RPMI7951 (cell line): ENCODE data around the gene PXN. TPM values are rescaled to one million over a fixed set of nuclear protein-coding genes. Genes with fewer than 3 reads are reported as not detected.
"Not testable (repeated sequence)": the region's sequence is repeated elsewhere in the genome, so short reads cannot be mapped to it uniquely, and the experiment has no call there.

Source experiments
- DNase-seq: peaks from one replicate; pipeline ENCODE4 v3.0.0-alpha.2; 2012; ENCODE audit warnings: low read depth
- total RNA-seq: library from RNA; depleted of rRNA; stranded (reverse); fragments of >200 nt; shearing (Covaris generic); gene quantifications from 2 replicates; pipeline ENCODE4 v1.2.3, GENCODE V29; 2014

PXN gene
- total RNA-seq, 1 experiment from 2014 or later: 57.9 TPM

DNA sequence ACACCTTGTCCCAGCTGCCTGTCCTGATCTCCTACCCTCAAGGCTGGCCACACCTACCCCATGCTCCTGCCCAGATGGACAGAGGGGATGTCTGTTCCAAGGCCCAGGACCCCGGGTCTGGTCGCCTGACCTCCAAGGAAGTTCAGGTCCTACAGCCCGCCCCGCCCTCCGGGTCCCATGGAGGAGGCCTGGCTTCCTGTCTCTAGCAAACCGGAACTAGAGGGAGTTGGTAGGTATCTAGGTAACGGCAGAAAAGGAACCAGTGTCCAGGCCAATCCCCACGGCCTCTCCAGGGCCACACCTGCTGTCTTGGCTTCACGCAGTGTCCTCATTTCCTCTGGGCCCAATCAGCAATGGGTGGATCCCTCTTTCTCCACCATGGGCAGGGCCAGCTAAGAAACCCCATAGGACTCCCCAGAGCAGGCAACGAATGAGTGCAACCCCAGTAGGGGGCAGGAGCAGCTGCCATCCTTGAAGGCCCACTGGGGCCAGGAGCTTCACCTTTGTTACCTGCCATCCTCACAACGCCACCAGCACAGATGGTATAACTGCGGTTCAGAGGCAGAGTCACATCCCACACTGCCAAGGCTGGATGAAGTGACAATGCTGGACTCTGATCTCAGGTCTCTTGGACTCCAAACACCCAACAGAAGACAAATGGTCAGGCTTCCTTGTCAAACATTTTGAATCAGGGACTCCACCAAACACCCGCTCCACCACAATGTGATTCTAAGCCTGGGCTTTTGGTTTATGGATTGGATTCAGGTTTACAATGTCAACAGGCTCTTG, 39.5 kb downstream of the PXN start:
- DNase-seq: no peak

DNA sequence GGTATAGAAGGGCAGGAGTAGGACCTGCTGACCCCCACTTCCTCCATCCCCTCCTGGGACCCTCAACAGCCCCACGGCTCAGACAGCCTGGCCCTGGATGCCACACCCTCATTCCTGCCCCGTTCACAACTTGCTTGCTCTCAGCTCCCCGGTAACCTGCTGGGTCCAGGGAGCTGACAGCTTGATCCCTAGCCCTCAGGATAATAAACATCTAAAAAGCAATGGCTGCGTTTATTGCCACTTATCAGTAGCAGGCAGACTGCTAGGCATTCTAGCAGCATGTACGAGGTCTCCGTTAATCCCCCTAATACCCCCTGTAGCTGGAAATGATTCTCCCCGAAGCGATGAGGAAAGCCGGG, 40.4 kb downstream of the PXN start:
- no peak for DNase-seq

DNA sequence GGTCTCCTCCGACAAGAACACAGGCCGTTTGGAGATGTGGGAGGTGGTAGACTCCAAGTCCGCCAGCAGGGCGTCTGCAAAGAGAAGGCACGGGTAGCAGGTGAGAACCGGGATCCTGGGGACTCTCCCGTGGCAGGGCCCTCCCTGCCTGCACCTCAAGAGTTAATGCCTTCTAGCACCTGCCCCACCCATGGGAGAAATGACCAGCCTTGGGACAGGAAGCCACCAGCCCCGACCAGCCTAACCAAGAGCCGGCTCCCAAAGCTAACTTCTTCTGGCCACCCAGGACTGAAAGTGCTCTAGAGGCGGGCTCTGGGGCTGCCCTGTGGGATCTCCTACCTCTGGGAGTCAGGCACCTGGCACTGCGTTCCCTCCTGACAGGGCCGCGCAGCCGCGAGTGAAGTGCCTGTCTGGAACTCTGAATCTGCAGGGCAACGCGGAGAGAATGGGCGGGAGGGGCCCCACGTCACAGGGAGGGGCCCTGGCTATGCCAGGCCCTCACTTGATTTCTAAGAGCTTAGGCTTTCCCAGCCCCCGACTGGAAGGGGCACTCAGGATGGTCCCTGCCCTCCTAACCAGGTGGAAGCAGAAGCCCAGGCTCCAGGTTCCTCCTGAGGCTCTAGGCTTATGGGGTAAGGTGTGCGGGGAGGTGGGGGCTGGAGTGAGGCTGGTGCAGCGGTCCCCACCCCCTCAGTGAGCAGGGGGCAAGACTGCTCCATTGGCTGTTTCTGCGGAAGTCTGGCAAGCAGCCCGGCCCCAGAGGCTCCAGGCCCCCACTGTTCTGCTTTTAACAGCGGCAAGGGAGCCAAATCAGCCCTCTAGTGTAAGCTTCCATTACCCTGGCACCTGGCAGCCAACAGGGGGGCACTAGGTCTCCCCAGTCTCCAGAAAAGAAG, 41.0 kb downstream of the PXN start:
- no peak for DNase-seq

DNA sequence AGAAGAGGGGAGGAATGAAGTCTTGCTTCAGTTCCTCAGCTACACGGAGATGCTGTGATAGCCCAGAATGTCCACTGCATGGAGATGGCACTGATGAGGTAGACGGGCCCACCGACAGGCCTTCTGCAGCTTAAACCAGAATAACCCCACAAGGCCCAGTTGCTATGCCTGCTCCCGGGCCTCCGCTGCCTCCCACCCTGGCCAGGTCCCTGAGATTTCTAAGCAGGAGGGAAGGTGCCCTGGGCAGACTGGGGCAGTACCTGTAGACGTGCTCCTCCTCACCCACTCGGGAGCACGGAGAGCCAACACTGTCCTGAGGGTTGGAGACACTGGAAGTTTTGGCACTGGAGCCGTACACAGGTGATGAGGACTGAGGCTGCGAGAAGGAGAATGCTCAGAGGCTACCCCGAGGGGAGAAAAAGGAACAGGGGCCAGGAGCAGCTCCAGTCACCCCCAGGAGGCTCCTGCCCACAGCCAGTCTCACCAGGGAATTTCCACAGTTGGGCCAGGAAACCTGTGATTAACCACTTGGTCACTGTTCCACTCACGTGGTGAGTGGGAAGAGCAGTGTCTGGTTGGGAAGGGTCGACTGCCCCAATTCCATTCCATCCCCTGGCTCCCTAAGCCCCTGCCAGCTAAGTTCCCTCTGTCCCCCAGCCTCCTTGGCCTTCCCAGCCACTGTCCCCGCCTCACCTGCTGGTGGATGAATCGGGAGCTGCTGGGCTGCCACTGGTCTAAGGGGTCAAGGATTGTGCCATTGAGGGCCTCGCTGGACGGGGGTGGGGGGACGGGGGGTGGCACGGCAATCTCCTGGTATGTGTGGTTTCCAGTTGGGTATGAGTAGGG, 41.8 kb downstream of the PXN start:
- no peak for DNase-seq

DNA sequence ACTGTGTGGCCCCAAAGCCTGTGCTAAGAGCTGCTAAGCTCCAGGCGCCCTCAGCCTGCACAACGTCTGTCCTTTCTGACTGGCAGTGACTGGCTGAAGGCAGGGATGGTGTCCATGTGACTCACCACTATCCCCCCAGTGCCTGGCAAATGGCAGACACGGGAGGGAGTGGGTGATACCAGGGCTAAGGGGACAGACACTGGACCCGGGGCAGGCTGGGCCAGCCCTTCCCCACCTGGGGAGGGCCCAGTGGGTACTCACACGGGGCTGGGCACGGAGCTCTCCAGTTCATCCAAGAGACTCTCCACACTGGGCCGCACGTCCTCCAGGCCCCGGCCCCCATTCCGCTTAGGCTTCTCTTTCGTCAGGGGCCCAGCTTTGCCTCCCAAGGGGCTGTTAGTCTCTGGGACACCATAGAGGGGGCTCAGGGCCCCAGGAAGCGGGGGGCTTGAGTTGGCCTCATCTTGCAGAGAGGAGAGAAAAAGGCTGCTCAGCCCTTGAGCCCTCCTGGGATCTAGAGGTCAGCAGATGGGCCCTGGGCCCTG, 43.2 kb downstream of the PXN start:
- DNase-seq: no peak

DNA sequence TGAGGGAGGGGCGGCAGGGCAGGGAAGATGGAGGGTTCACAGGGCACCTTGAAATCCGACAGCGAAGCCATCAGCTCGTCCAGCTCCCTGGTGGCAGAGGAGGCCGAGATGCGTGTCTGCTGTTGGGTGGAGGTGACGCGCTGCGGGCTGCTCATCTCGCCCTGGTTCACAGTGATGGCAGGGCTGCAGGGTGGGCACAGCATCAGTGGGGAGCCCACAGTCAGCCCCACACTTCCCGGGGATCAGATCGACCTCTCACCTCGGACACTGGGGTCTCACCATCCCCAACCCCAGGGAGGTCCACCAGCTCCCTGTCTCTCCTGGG, 44.0 kb downstream of the PXN start:
- DNase-seq: no peak

DNA sequence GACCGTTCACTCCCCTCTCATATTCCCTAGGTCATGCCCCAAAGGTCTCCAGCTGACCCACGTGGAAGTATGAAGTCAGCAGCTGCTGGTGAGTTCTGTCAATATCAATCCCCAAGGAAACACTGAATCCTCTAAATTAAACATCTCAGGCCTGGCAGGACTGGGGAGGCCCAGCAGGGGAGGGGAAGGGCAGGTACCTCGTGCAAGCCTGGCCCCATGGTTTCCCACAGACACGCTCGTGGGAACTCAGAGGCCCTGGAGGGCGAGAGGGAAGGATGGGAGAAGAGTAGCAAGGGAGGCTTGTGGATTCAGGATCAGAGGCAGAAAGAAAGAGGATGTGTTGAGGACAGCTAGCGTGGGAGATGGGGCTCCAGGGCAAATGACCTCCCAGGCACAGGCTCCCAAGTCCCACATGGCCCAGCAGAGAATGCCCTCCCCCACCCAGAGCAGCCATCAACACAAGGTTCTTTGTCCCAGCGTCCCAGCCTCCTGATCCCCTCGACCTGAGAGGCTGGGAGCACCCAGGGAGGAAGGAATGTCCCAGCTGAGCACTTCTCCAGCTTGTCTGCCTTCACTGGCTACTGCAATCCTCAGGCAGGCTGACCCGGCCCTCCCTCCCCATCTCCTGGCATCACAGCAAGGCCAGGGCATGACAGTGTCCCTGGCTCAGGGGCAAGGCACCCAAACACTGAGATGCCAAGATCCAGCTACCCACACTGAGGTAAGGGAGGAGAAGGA, 44.5 kb downstream of the PXN start:
- DNase-seq: peak; percentile 31

DNA sequence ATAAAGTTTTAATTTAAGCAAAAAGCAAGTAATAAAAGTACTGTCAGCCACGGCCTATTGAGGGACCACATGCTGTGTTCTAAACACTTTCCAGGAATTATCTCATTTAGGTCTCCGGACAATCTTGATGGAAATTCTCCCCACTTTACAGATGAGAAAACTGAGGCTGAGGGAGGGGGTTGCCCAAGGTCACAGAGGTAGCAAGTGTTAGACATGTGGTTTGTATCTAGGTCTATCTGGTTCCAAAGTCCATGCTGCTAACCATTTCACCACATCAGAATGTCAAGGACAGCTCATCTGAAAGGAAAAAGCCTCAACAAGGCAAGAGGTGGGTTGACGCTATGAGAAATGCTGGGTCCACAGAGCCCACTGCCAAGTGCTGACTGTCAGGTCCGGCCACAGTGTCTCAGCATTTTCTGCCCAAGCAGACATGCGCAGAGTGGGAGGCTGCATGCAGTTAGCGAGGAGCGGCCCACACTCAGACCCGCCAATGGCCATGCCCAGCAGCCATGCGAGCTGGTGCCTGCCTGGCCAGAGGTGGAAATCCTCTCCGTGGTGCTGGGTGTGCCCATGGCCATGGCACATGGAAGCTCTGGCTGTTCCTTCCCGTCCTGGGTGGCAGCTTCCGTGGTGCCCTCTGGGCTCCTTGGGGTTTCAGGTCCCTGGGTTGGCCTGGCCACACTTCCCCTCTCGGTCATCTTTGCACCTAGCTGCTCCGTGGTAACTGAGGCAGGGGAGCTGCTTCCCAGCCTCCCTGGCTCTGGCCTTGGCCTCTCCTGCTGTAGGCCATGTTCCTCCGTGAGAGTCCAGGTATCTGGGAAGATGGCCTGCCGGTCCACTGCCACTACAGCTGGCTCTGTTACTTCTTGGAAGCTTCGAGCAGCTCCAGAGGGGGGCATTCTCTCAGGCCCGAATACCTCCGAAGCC, 46.6 kb downstream of the PXN start:
- no peak for DNase-seq

DNA sequence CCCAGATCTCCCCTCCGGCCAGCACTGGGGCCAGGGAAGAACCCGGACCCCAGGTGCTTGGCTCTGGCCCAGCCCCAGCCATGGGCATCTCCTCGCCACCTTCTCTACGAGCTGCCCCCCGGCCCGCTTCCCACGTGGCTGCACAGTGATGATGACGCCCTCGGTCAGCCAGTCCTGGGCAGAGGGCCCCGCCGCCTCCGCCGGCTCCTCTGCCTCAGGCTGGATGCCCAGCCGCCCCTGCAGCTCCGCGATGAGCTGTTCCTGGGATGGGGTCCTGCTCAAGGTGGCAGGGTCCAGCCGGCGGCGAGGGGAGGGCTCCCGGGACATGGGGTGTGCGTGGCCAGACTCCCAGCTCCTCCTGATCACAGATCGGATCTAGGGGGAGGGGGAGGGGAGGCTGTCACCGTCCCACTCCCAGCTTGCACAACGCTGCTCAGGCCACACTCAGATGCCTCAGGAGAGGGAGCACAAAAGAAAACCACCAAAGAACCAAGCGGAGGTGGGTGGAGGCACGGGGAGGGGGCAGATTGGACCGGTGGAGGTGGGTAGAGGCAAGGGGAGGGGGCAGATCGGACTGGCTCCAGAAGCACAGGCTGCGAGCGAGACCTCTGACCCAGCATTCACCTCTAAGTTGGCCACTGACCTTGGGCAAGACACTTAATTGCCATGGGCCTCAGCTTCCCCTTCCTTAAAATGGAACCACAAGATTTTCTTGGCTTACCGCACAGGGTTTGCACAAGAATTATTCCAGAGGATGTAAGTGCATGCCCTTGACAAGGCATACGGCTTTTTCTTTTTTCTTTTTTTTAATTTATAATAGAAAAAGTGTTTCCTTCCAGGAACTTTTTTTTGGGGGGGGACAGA, 48.6 kb downstream of the PXN start:
- DNase-seq: no peak

DNA sequence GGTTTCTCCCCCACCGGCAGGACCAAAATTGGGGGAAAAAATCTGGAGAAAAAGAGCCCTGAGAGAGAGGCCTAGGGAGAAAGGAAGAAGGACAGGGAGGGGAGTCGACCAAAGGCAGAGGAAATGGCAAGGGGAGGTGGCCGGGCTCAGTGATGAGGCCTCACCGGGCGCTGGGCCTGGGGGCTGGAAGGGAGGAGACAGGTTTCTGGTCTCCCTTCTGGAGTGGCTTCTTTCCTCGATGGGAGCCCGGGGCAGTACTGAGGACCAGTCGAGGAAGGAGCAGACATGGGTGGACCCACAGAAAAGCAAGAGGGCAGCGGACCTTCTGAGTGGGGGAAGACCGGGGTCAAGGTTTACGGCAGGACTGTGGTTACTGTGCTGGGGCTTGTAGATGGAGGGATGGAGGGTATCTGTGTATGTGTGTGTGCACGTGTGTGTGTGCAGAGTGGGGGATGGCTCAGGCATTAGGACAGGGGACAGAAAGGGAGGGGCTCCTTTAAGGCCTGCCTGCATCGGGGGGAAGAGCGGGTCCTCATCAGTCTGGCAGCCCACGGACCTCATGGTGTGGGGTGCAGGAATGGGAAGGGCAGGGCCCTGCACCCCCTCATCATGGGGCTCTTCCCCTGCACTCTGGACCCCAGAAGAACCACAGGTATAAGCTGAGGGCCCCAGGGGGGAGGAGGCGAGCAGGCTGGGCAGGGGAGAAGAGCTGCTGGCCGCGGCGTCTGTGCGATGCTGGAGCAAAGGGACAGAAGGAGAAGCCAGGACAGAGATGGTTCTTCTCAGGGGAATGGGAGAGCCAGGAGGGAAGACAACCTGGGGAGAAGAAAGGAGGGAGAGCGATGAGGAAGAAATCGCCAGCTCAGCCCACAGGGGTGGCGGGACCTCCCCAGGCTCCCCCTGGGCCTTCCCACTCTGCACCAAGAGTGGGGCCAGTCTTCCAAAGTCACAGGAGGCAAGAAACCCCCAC, 49.5 kb downstream of the PXN start:
- no peak for DNase-seq

DNA sequence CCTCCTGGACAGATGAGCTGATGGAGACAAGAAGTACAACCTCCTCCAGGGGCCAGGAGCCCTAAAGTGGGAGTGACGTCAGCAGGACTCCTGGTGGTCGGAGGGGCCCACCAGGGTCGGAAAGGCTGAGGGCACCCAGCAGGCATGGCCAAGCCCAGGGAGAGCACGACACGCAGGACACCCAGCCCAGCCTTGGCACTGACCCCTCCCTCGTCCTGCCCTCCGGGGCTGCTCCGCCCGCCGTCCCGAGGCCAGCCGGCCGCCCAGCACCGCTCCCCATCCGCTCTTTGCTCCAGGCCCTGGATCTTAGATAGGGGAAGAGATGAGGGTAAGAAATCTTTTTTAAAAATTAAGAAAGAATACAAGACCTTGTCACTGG, 50.2 kb downstream of the PXN start:
- no peak for DNase-seq

DNA sequence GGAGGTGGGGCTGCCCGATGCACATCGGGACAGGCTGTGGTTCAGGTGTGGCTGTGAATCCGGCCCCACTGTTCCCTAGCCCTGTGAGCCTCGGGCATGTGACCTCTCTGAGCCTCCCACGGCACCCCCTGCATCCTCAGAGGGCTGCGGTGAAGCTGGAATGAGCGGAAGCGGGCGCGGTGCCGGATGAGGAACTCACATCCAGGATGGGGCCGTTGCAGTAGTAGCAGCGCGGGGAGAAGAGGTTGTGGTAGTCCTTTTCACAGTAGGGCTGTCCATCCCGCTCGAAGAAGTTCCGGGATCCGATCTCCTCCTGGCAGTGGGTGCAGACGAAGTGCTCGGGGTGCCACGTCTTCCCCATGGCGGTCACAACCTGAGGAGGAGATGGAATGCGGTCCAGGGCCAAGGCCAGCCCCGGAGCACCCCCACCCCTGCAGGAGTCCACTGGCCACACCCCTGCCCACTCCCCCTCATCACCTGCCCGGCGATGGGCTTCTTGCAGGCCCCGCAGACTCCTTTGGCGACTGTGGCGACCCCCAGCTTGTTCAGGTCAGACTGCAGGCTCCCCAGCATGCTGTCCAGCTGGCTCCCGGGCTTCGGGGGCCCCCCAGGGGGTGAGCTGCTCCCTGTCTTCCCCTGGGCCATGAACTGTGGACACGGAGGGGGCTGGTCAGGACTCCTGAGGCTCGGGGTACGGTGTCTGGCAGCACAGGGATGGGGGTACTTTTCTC, 50.7 kb downstream of the PXN start:
- no peak for DNase-seq

DNA sequence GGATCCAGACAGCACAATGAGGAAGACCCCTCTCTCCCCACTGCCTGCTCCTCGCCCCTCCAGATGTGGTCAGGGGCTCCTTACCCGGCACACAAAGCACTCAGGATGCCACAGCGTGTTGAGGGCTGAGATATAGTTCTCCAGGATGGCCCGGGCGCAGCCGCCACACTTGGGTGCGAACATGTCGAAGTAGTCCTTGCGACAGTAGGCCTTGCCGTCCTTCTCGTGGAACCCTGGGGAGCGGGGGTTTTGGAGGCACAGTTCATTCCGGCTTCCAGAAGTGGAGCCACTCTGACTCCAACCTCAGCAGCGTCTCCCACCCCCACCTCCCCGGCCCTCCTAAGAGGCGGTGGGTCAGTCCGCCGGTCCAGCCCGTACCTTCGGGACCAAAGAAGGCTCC, 51.8 kb downstream of the PXN start:
- DNase-seq: no peak

DNA sequence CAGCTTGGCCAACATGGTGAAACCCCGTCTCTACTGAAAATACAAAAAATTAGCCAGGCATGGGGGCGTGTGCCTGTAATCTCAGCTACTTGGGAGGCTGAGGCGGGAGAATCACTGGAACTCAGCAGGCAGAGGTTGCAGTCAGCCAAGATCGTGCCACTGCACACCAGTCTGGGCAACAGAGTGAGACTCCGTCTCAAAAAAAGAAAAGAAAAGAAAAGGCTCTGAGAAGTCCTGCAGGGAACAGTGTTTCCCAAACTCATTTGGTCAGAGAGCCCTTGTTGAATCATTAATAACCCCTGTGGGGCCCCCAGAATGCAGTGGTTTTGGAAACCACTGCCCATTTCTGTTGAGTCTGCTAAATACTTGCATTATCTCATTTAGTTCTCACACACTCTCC, 52.3 kb downstream of the PXN start:
- DNase-seq: not testable (repeated sequence)

DNA sequence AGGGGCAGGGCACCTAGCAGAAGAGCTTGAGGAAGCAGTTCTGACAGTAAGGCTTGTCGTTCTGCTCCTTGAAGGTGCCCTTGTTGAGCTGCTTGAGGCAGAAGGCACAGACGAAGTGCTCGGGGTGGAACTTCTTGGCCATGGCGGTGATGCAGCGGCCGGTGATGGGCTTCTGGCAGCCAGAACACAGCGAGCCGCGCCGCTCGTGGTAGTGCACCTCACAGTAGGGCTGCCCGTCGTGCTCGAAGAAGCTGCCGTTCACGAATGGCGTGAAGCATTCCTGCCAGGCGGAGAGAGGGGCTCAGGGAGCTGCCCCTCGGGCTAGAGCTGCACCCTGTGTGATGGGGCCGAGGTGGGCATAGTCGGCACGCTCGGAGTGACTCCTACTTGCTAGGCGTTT, 53.2 kb downstream of the PXN start:
- no peak for DNase-seq

DNA sequence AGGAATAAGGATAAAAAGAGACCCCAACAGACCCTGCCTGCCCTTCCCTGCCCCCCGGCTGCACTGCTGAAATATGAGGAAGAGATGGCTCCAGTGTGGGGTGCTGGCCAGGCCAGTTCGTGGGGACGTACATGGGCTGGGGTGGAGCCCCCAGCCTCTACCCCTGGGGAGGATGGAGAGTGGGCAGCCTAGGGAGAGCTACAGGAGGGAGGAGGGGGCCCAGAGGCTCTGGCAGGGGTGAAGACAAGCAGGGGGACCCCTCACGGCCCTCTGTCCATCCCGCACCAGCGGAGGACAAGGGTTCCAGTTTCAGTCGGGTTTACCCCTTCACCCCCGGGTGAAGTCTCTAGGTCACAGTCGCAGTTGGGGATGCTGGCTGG, 53.6 kb downstream of the PXN start:
- no peak for DNase-seq

DNA sequence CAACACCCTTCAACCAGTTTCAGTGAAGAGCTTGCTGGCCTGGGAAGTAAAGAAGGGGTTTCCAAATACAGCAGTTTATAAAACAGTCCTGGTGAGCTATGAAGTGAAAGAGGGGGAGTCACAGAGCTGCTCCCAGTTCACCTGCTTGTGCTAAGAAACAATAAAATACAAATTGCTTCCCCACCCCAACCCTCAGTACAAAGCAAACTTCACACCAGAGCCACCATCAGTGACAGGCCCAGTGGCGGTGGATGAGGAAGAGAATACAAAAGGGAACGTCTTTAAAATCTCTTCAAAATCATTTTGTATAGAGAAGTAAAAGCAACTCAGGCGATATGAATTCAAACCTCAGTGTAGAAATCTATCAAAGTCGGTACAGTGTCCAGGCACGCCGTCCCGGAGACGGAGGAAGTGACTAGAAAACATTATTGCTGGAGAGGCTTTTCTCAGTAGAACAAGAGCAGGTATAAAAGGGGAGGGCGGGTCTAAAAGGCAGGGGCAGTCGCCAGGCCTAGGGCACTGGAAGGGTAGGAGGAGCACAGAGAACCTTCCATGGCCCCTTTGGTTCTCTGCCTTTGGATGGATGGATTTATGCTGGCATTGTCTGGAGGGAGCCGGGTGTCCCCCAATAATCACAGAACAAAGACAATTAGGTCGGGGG, 54.2 kb downstream of the PXN start:
- DNase-seq: no peak
